ENCODE data around the gene STK11. TPM values are rescaled to one million over a fixed set of nuclear protein-coding genes. Genes with fewer than 3 reads are reported as not detected.

The STK11 gene
- total RNA-seq, 1 donor from 2014 or later: 71.8 TPM

GRCh38 chr19:1233115-1233667 lies 27.6 kb downstream of the STK11 start:
- no peak for DNase-seq (ENCODE audit: low spot score in 2 of 2, unreplicated experiment in 2 of 2)
- peaks cover 18% of the 10 kb centered on the region for H3K4me1 Mint-ChIP-seq
- H3K27ac Mint-ChIP-seq: no peak overlapping the region
- H3K27me3 Mint-ChIP-seq (ENCODE audit: low read depth): no peaks in the 10 kb centered on the region
- no peak overlapping the region for H3K4me3 Mint-ChIP-seq
- H3K36me3 Mint-ChIP-seq: peaks cover 1% of the 10 kb centered on the region
- no peak for TF ChIP-seq CTCF (IDR thresholded peaks at IDR 0.05; ENCODE audit: unreplicated experiment)
- no peaks in the 10 kb centered on the region for H3K9me3 Mint-ChIP-seq

GRCh38 chr19:1234051-1234954 lies 28.7 kb downstream of the STK11 start:
- Mint-ChIP-seq H3K36me3 (no peaks in the 10 kb centered on the region), H3K27ac (no peak overlapping the region), H3K9me3 (no peaks in the 10 kb centered on the region), H3K27me3 (ENCODE audit: low read depth) (no peaks in the 10 kb centered on the region), H3K4me3 (no peak overlapping the region), H3K4me1 (peaks cover 28% of the 10 kb centered on the region)
- no peak for DNase-seq (ENCODE audit: low spot score in 2 of 2, unreplicated experiment in 2 of 2)
- no peak for TF ChIP-seq CTCF (IDR thresholded peaks at IDR 0.05; ENCODE audit: unreplicated experiment)

GRCh38 chr19:1234955-1235380 lies 29.4 kb downstream of the STK11 start:
- peaks cover 30% of the 10 kb centered on the region for H3K4me1 Mint-ChIP-seq
- TF ChIP-seq CTCF (IDR thresholded peaks at IDR 0.05; ENCODE audit: unreplicated experiment): no peak
- no peak for DNase-seq (ENCODE audit: low spot score in 2 of 2, unreplicated experiment in 2 of 2)
- H3K27ac Mint-ChIP-seq: no peak overlapping the region
- H3K9me3 Mint-ChIP-seq: no peaks in the 10 kb centered on the region
- no peaks in the 10 kb centered on the region for H3K36me3 Mint-ChIP-seq
- H3K4me3 Mint-ChIP-seq: no peak overlapping the region
- no peaks in the 10 kb centered on the region for H3K27me3 Mint-ChIP-seq (ENCODE audit: low read depth)

GRCh38 chr19:1235625-1236538 lies 30.3 kb downstream of the STK11 start:
- no peaks in the 10 kb centered on the region for H3K27me3 Mint-ChIP-seq (ENCODE audit: low read depth)
- H3K9me3 Mint-ChIP-seq: no peaks in the 10 kb centered on the region
- TF ChIP-seq CTCF (IDR thresholded peaks at IDR 0.05; ENCODE audit: unreplicated experiment): no peak
- H3K36me3 Mint-ChIP-seq: no peaks in the 10 kb centered on the region
- H3K4me3 Mint-ChIP-seq: peak overlapping the region; percentile 56
- H3K4me1 Mint-ChIP-seq: peaks cover 32% of the 10 kb centered on the region
- DNase-seq (ENCODE audit: low spot score in 2 of 2, unreplicated experiment in 2 of 2): no peak
- H3K27ac Mint-ChIP-seq: no peak overlapping the region

GRCh38 chr19:1236576-1236975 lies 31.0 kb downstream of the STK11 start:
- Mint-ChIP-seq H3K36me3 (no peaks in the 10 kb centered on the region), H3K27ac (no peak overlapping the region), H3K4me1 (peaks cover 32% of the 10 kb centered on the region), H3K27me3 (ENCODE audit: low read depth) (no peaks in the 10 kb centered on the region), H3K9me3 (no peaks in the 10 kb centered on the region), H3K4me3 (peak overlapping the region; percentile 56)
- no peak for TF ChIP-seq CTCF (IDR thresholded peaks at IDR 0.05; ENCODE audit: unreplicated experiment)
- DNase-seq (ENCODE audit: low spot score in 2 of 2, unreplicated experiment in 2 of 2): no peak
